Testis (tissue), 2 donors: Measurements from ENCODE around the gene CLEC18B.

Source experiments
- CTCF ChIP-seq, 3 experiments: fragments of 450-650 bp in 2 of 3; fragments of 200-600 bp in 1 of 3; sonication (generic) in 1 of 3; IDR thresholded peaks; one replicate each; pipeline ENCODE4 v1.5.1; 2016 to 2019; ENCODE audit warnings: antibody characterized with exemption in 3 of 3, mild to moderate bottlenecking in 2 of 3, moderate library complexity in 1 of 3
- POLR2A ChIP-seq: fragments of 450-650 bp; IDR thresholded peaks from one replicate; pipeline ENCODE4 v1.6.1; 2017; ENCODE audit warnings: antibody characterized with exemption, mild to moderate bottlenecking, moderate library complexity

- TF ChIP-seq POLR2A (no peak), CTCF (IDR thresholded peaks at IDR 0.05) (no peak)
These were observed 29.9 kb upstream of the CLEC18B start for GRCh38 chr16:74450967-74451760.
